Right cardiac atrium (tissue), 5 donors: Measurements from ENCODE around the gene SLC7A8. TPM values are rescaled to one million over a fixed set of nuclear protein-coding genes. Genes with fewer than 3 reads are reported as not detected.

Experiments
- ATAC-seq, 2 donors: fragments of 200-7000 bp; cut with Tn5 transposase; one replicate each; pipeline versions ENCODE4 v1.8.0 to v1.9.1; 2020; ENCODE audit warnings: moderate library complexity in 2 of 2, mild to moderate bottlenecking in 1 of 2
- DNase-seq, 3 donors: peaks; one replicate each; pipeline ENCODE4 v3.0.0-alpha.2; 2020
- H3K27ac ChIP-seq: one replicate; pipeline ENCODE4 v1.5.1; 2013; ENCODE audit warnings: mild to moderate bottlenecking, low read length, control low read depth, moderate library complexity
- H3K27me3 ChIP-seq: one replicate; pipeline ENCODE4 v1.6.1; 2013; ENCODE audit not compliant: control insufficient read depth, insufficient read depth
- H3K4me1 ChIP-seq: one replicate; pipeline ENCODE4 v1.6.1; 2013; ENCODE audit warnings: low read length; ENCODE audit not compliant: control insufficient read depth, insufficient read depth
- H3K4me3 ChIP-seq: one replicate; pipeline ENCODE4 v1.5.1; 2013; ENCODE audit warnings: low read length, control low read depth
- H3K9me3 ChIP-seq: one replicate; pipeline ENCODE4 v1.6.1; 2013; ENCODE audit warnings: low read length; ENCODE audit not compliant: control insufficient read depth
- WGBS: extraction: QIAGEN DNeasy Blood & Tissue Kit; methylation state at CpG from one replicate; pipeline ENCODE4 v1.1.7; 2013; 5-methylcytosine and 5-hydroxymethylcytosine counted together
- intact Hi-C, 4 donors: fragments of 100-400 bp; cut with DNase I; formaldehyde crosslinking; loops; one replicate each; pipeline versions ENCODE4 v1.11.0 to v1.14.0; 2022 to 2023
- polyA plus RNA-seq: library from polyadenylated mRNA; stranded (reverse); fragments of 200-250 nt; gene quantifications from one replicate; pipeline ENCODE4 v1.2.3, GENCODE V29; 2013
- total RNA-seq, 4 donors: library from RNA; stranded (reverse); fragmentation: NEBNext Ultra II Directional; extraction: Animal tissue kit (Norgen Biotek cat#: 25700); gene quantifications; one replicate each; pipeline ENCODE4 v1.2.1, GENCODE V29; 2021
- donor health status: healthy with polysubstance abuse.
- donor health status: DM: no; HTN: yes; CAD: no.
- donor health status: DM: no; HTN: no; CAD: no.
- donor health status: DM: no; HTN: yes; CAD: no; lungs with severe emphysema.
- donor health status: DM: yes; HTN: yes; CAD: no.

SLC7A8 gene
- total and polyA plus RNA-seq, 5 donors: 6.9 to 11.7 (median 9.4) TPM

DNA sequence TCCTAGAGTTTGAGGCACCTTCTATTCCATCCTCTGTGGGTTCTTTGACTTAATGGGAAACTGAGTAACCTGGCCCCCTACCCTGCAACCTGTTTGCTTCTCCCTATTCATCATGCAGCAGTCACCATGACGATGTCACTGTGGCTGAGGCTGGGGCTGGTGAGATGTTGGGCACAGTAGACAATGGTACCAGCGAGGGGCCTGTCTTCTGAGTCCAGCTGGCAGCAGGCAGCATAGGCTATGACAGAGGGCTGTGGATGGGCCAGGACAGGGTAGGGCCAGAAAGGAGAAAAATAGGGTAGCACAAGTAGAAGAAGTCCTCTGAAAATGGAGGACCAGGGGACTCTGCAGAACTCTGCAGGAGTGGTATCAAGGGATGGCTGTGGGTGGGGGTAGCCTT is 80.7 kb downstream of the SLC7A8 start:
- intact Hi-C loops: no loop called here
- Histone ChIP-seq H3K4me3 (no peak overlapping the region), H3K9me3 (no peaks in the 10 kb centered on the region), H3K27ac (no peak overlapping the region), H3K27me3 (no peaks in the 10 kb centered on the region), H3K4me1 (peaks cover 2% of the 10 kb centered on the region)
- 89% methylated on average over 2 of the region's 2 CpGs for WGBS
- ATAC-seq: no peak
- no peak for DNase-seq

DNA sequence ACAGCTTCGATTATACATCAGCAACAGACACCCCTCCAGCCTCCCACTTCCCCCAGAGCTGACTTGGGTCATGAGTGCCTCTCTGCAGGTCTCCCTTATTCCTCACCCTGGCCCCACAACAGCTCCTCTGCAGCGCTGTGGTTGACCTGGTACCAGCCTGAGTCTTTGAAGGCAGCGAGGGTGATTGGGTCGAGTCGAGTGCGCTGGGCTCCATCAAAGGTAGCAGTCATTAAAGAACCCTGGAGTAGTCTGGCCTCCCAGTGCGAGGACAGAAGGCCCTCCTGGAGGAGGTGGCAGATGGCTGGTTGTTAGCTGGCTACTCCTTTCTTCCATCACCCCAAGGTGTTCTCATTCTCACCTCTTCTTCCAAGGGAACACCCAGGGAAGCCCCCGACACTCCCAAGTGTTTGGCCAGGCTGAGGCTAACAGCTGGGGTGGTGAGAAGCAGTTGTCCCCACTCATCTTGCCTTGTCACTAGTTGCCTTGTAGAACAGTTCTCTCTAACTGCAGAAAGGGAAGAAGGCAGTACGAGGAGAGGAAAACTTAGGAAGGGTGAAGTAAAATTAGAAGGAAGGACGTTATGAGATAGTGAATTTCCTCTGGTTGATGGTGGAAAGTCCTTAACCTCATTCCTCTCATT is 81.4 kb downstream of the SLC7A8 start:
- no peak for DNase-seq
- Histone ChIP-seq H3K27me3 (no peaks in the 10 kb centered on the region), H3K9me3 (no peaks in the 10 kb centered on the region), H3K4me3 (no peak overlapping the region), H3K27ac (no peak overlapping the region), H3K4me1 (peaks cover 2% of the 10 kb centered on the region)
- no peak for ATAC-seq
- 72% methylated on average over 10 of the region's 10 CpGs for WGBS
- intact Hi-C loops: no loop called here

DNA sequence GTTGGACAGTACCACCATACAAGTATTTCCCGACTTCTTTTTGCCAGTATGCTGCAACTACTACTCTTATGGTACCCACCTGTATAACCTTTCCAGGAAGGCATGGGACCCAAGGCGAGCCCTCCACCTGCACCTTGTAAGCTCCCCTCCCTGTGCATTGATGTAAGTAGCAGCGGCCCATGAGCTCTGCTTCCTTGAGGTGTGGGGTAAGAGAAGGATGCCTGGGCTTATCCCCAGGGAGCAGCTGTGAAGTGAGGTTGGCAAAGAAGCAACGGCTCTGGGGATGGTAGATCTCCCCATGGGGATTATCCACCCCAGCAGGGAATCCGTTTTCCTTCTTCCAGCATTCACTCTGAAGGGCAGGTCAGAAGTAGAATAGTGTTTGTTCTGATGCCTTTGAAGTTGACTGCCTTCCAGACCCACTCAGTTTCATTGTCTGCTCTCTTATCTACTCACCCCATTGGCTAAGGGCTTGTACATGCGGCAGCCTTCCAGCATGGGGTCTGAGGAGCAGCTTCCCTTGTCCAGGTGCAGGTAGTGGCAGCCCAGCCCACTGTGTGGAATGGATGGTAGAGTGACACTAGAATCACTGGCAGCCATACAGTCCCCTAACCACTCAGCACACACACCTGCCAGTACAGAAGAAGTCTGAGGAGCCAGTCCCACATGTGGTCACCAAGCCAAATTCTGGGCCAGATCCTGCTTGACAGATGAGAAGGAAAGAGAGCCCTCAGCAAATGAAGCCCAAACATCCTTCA is 82.1 kb downstream of the SLC7A8 start:
- Histone ChIP-seq H3K27ac (no peak overlapping the region), H3K4me1 (peaks cover 2% of the 10 kb centered on the region), H3K27me3 (no peaks in the 10 kb centered on the region), H3K9me3 (no peaks in the 10 kb centered on the region), H3K4me3 (no peak overlapping the region)
- ATAC-seq (no peak), DNase-seq (no peak)
- intact Hi-C loops: no loop called here
- WGBS: 69% methylated on average over 6 of the region's 6 CpGs

DNA sequence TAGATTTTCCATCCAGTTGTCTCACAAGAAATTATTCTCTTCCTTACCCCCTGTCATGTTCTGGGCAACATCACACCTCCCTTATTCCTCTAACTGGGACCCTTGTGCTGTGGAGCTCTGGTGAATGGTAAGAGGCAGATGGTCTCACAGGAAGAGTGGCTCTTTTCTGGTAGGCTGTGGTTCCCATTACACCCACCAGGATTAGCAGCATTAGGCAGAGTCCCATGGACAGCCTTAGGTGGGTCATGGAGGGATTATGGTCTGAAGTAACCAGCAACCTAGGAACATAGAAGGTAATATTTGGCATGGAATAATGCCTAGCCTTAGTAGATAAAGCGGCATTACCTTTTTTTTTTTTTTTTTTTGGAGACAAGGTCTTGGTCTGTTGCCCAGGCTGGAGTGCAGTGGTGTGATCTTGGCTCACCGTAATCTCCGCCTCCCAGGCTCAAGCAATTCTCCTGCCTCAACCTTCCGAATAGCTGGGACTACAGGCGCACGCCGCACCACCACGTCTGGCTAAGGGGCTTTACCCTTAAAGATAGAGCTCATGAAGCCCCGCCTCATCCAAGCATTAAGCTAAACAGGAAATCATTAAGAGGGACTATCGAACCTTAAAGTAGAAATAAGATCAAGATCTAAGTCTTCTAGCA is 84.1 kb downstream of the SLC7A8 start:
- Histone ChIP-seq H3K4me3 (no peak overlapping the region), H3K27me3 (no peaks in the 10 kb centered on the region), H3K9me3 (no peaks in the 10 kb centered on the region), H3K4me1 (peaks cover 2% of the 10 kb centered on the region), H3K27ac (no peak overlapping the region)
- intact Hi-C loops: no loop called here
- ATAC-seq (no peak), DNase-seq (peak in 1 of 3 donors; percentile 61)
- WGBS: 83% methylated on average over 10 of the region's 10 CpGs

DNA sequence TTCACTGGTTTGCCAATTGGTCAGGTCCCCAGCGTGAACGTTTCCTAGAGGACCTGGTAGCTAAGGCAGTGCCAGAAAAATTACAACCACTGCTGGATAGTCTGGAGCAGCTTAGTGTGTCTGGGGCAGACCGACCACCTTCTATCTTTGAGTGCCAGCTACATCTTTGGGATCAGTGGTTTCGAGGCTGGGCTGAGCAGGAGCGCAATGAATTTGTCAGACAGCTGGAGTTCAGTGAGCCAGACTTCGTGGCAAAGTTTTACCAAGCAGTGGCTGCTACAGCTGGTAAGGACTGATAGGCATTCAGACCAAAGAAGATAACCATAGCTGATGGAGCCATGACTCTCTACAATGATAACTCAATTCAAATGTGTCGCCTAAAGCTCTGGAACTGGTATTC is 85.7 kb downstream of the SLC7A8 start:
- intact Hi-C loops: no loop called here
- H3K27me3 ChIP-seq: no peaks in the 10 kb centered on the region
- WGBS: 75% methylated on average over 7 of the region's 7 CpGs
- DNase-seq (no peak), ATAC-seq (no peak)
- H3K27ac ChIP-seq: no peak overlapping the region
- peaks cover 2% of the 10 kb centered on the region for H3K4me1 ChIP-seq
- H3K9me3 ChIP-seq: no peaks in the 10 kb centered on the region
- no peak overlapping the region for H3K4me3 ChIP-seq

DNA sequence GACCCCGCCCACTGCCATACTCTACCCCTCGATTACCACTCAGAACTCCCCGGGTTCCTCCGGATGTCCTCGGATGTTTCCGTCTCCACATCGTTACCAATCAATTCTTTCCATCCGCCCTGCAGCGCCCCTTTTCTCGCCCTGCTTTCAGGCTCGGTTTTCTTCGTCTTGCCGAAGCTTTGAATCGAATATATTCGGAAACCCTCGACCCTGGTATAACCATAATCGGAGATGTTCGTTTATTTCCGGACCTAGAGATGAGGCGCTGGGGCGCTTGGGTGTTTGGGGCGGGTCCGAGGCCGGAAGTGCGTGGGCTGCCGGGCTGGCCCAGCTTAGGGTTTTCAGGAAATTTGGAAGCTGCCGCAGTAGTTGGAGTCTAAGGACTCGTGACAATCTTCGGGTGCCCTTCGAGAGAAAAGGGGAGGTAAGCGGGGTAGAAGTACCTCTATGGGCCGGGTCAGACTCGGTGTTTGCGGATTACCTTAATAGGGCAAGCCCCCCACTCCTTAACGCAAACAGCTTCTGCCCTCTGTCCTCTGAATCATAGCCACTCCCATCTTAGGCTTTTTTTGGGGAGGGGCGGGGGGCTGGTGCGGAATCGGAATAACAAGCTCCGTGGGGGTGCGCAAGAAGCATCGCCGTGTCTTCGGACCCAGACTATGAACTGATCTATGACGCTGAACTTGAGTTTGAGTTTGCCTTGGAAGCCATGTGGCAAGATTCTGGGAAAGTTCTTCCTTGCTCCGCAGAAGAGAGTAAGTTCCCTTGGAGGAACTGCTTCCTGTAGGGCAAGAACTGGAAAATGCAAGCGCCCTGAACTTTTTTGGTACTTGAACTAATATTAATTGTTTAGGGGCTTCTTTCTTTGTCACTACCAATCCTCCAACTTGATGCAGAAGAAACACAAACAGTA is 88.0 kb downstream of the SLC7A8 start, which contains the start of gene C14orf119:
TSS of gene C14orf119 (plus strand) at position 310 of the 913 bp plus-strand sequence. CDS start 2,154 bp downstream, outside the sequence.
- Histone ChIP-seq H3K27me3 (no peaks in the 10 kb centered on the region), H3K9me3 (no peaks in the 10 kb centered on the region), H3K4me1 (peaks cover 2% of the 10 kb centered on the region), H3K4me3 (peak within 1 kb of the TSS; percentile 98), H3K27ac (peak within 1 kb of the TSS; percentile 100)
- intact Hi-C loops: no loop called here
- DNase-seq: peak; percentile 100
- under 1% methylated on average over 46 of the region's 46 CpGs for WGBS
- ATAC-seq: peak; percentile 95 to 96

DNA sequence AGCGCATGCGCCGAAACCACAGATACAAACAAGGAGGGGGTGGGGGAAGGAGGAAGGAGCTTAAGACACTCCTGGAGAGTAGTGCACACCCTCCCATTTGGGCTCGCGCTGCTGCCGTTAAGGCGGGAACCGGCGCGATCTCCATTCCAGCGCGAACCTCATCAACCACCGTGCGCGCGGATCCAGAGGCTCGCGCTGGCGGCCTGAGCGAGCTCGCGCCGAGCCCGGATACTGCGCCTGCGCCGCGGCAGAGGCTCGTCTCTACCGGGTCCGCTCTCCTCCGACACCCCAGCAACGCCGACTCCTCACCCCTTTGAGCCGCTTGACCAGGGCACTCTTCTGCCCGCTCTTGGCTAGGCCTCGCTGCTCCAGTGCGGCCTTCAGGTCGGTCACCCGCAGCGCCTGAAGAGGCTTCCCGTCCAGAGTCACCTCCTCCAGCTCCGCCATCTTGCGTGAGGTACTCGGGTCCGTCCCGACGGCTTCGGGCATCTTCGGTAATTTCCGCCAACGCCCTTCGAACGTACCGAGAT is 88.7 kb downstream of the SLC7A8 start, which contains the start of gene ACIN1:
TSS of gene ACIN1 (minus strand) at position 471 of the 530 bp plus-strand sequence. CDS start at position 447, 24 bp downstream.
- no peaks in the 10 kb centered on the region for H3K9me3 ChIP-seq
- no peaks in the 10 kb centered on the region for H3K27me3 ChIP-seq
- peaks cover 4% of the 10 kb centered on the region for H3K4me1 ChIP-seq
- H3K27ac ChIP-seq: peak within 1 kb of the TSS; percentile 100
- DNase-seq (peak; percentile 76 to 91 (median 88)), ATAC-seq (peak; percentile 72 to 78)
- intact Hi-C loops: no loop called here
- WGBS: 0% methylated on average over 55 of the region's 55 CpGs
- H3K4me3 ChIP-seq: peak within 1 kb of the TSS; percentile 98

DNA sequence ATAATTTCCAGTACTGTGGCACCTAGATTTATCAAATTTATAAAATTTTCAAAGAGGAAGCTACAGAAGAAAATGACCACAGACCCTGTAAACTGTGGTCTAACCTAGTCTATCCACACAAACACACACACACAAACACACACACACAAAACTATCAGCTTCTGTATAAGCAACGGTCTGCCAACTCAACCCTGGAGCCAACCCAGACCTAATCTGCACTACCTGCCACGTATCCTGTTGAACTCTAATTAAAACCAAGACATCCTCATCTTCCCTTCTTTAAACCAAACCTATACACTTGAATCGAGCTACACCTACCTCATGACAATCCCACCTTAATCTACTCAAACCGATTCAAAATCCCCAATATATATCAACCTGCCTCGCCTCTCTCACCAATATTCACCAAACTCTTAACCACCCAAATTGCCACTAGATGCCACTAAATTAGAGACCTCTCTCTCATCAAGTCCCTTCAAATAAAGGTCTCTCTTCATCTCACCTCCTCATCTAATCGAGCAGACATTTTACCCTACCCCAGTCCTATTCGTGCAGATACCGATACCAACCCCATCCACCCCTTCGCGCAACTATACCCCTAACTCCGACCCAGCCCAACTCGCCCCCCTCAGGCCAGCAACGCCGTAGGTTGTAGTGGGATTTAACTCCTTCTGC is 89.3 kb downstream of the SLC7A8 start:
- H3K4me3 ChIP-seq: peak overlapping the region; percentile 86
- H3K27me3 ChIP-seq: no peaks in the 10 kb centered on the region
- peak overlapping the region; percentile 99 for H3K27ac ChIP-seq
- ATAC-seq: no peak
- peaks cover 3% of the 10 kb centered on the region for H3K4me1 ChIP-seq
- DNase-seq: peak in 1 of 3 donors; percentile 52
- no peaks in the 10 kb centered on the region for H3K9me3 ChIP-seq
- intact Hi-C loops: no loop called here
- WGBS: under 1% methylated on average over 14 of the region's 14 CpGs

DNA sequence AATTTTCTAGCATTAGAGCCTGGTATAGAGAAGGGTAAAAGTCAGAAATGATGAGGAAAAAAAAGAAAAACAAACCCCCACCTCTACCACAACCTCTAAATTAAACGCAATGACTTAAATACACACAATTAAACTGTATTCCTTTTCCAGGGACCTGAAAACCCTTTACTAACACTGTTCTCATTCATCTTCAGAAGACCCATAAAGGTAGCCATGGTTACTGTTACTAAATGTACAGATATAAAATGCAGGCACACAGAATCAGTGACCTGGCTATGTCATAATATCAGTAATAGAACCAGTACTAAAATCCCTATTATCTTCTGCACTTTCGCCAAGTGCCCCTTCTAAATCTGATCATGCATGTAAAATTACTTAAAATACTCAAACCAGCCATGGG is 89.9 kb downstream of the SLC7A8 start:
- DNase-seq: no peak
- WGBS: 82% methylated on average over 2 of the region's 2 CpGs
- Histone ChIP-seq H3K4me3 (peak overlapping the region; percentile 86), H3K9me3 (no peaks in the 10 kb centered on the region), H3K4me1 (peaks cover 2% of the 10 kb centered on the region), H3K27me3 (no peaks in the 10 kb centered on the region), H3K27ac (no peak overlapping the region)
- intact Hi-C loops: no loop called here
- no peak for ATAC-seq

DNA sequence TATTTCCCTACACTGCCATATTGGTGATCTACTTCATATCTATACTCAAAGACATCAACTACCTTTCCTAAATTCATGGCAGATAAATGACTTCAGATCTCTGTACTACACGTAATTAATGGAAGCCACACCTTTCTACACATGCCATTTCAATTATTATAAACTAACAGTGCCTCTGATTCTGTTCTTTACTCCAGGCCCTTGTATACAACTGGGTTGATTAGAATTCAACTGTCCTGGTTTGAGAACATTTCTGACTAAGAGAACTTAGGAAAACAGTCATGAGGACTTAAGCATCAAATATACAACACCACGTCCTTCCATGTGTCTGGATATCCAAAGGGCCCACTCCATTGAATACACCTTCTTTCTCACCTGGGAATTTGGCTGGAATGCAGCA is 90.4 kb downstream of the SLC7A8 start:
- 58% methylated on average over 2 of the region's 2 CpGs for whole genome bisulfite sequencing
- Histone ChIP-seq H3K4me3 (no peak overlapping the region), H3K27ac (no peak overlapping the region), H3K27me3 (no peaks in the 10 kb centered on the region), H3K4me1 (peaks cover 2% of the 10 kb centered on the region), H3K9me3 (no peaks in the 10 kb centered on the region)
- ATAC-seq (no peak), DNase-seq (no peak)
- intact Hi-C loops: no loop called here
